Nephron progenitor cell (in vitro differentiated cells): ENCODE measurements around the gene LMBR1.
A peak's percentile ranks its signal among the peaks of the same experiment; 100 is the strongest.

Source experiments
- DNase-seq: peaks from one replicate; pipeline ENCODE4 v3.0.0; 2021
- H3K27ac Mint-ChIP-seq: 2 replicates; pipeline ENCODE4 v1.8.0; 2021; ENCODE audit warnings: mild to moderate bottlenecking, moderate library complexity, mixed read lengths
- H3K27me3 Mint-ChIP-seq: 2 replicates; pipeline ENCODE4 v1.8.0; 2021; ENCODE audit warnings: mild to moderate bottlenecking, low read depth, mixed read lengths; ENCODE audit not compliant: poor library complexity
- H3K36me3 Mint-ChIP-seq: 2 replicates; pipeline ENCODE4 v1.8.0; 2021; ENCODE audit warnings: low read depth, mixed read lengths
- H3K4me1 Mint-ChIP-seq: 2 replicates; pipeline ENCODE4 v1.8.0; 2021; ENCODE audit warnings: mixed read lengths
- H3K4me3 Mint-ChIP-seq: 2 replicates; pipeline ENCODE4 v1.8.0; 2021; ENCODE audit warnings: mild to moderate bottlenecking, moderate library complexity, mixed read lengths
- H3K9me3 Mint-ChIP-seq: 2 replicates; pipeline ENCODE4 v1.8.0; 2021; ENCODE audit warnings: mild to moderate bottlenecking, moderate library complexity, mixed read lengths
- TF ChIP-seq, protein P1 (sequence below): fragments of 200-600 bp; sonication (generic); IDR thresholded peaks from 2 replicates; pipeline ENCODE4 v1.5.0; 2021; ENCODE audit warnings: antibody characterized with exemption

LMBR1 gene

DNA sequence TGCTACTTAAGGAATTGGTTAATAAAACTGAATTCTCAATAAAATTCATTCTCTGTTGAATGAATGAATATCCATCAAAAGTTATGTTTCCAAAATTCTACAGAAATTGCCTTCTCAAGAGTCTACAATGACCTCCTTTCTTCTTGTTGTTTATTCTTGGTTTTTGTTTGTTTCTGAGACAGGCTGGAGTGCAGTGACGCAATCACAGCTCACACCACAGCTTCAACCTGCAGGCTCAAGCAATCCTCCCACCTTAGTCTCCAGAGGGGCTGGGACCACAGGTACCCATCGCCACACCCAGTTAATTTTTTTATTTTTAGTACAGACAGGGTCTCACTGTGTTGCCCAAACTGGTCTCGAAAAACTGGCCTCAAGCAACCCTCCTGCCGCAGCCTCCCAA is 97.6 kb downstream of the LMBR1 start:
- H3K9me3 Mint-ChIP-seq, result no peaks in the 10 kb centered on the region

DNA sequence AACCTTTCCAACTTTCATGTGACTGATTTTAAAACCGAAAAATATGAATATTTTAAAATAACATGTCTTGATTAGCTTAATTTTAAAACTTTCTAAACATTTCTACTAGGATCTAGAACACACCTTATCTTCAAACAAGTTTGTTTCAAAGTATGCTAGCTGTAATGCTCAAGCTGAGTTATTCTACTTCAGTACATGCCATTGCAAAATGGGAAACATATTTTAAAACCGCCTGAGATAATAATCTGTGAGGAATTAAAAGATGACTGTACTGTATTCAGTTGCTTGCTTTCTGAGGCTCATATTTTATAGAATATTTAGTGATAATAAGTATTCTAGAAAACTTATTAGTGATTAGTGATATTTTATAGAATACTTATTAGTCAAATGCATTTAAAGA is 99.6 kb downstream of the LMBR1 start:
- TF ChIP-seq, protein P1, sequence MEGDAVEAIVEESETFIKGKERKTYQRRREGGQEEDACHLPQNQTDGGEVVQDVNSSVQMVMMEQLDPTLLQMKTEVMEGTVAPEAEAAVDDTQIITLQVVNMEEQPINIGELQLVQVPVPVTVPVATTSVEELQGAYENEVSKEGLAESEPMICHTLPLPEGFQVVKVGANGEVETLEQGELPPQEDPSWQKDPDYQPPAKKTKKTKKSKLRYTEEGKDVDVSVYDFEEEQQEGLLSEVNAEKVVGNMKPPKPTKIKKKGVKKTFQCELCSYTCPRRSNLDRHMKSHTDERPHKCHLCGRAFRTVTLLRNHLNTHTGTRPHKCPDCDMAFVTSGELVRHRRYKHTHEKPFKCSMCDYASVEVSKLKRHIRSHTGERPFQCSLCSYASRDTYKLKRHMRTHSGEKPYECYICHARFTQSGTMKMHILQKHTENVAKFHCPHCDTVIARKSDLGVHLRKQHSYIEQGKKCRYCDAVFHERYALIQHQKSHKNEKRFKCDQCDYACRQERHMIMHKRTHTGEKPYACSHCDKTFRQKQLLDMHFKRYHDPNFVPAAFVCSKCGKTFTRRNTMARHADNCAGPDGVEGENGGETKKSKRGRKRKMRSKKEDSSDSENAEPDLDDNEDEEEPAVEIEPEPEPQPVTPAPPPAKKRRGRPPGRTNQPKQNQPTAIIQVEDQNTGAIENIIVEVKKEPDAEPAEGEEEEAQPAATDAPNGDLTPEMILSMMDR, result no peak
- H3K4me3 Mint-ChIP-seq, result no peak overlapping the region
- DNase-seq, result no peak
- H3K4me1 Mint-ChIP-seq, result no peaks in the 10 kb centered on the region
- H3K27me3 Mint-ChIP-seq, result no peaks in the 10 kb centered on the region
- H3K9me3 Mint-ChIP-seq, result no peaks in the 10 kb centered on the region
- H3K36me3 Mint-ChIP-seq, result peaks cover 8% of the 10 kb centered on the region
- no peak overlapping the region for H3K27ac Mint-ChIP-seq

More for the DNA sequence above, 97.6 kb downstream of the LMBR1 start:
- no peak for DNase-seq
- no peaks in the 10 kb centered on the region for H3K27me3 Mint-ChIP-seq
- H3K27ac Mint-ChIP-seq, result peak overlapping the region; percentile 58
- H3K36me3 Mint-ChIP-seq, result peaks cover 16% of the 10 kb centered on the region
- no peak overlapping the region for H3K4me3 Mint-ChIP-seq
- no peaks in the 10 kb centered on the region for H3K4me1 Mint-ChIP-seq
- TF ChIP-seq, protein P1, result no peak

DNA sequence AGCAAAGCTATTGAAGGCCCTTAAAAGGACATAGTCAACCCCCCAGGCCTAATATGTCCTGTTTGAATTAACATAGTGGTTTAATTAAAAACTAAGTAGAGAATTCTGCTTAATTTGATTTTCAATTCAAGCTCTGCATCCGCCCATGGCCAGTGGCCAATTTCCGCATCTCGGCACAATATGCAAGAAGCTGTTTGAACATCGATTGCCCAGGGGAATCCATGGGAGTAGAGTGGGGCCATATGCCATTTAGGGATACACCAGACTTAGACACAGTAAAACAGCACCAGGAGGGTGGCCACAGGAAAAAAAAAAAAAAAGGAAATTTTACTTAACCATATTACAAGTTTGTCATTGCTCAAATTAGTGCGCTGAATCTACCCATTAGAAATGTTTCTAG is 100.4 kb downstream of the LMBR1 start:
- Mint-ChIP-seq H3K27me3 (no peaks in the 10 kb centered on the region), H3K27ac (peak overlapping the region; percentile 52), H3K4me1 (no peaks in the 10 kb centered on the region), H3K36me3 (peaks cover 8% of the 10 kb centered on the region), H3K4me3 (no peak overlapping the region), H3K9me3 (no peaks in the 10 kb centered on the region)
- TF ChIP-seq, protein P1, result no peak
- DNase-seq, result no peak

DNA sequence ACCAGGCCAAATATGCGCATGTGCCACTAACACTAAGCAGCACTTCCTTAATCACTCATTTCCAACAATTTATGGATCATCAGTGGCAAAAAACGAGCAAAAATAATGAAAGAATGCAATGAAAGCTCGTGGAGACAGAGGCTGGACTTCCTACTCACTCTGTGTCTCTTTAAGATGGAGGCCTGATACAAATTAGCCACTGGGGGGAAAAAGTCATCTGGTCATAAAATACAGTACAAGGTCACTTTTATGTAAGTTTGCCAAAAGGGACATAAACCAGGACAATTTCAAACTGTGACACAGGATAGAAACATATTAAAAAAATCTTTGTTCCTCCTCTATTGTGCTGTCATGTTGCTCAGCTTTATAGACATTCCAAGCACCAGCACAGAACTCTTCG is 101.7 kb downstream of the LMBR1 start:
- TF ChIP-seq, protein P1, result no peak
- H3K4me3 Mint-ChIP-seq, result no peak overlapping the region

DNA sequence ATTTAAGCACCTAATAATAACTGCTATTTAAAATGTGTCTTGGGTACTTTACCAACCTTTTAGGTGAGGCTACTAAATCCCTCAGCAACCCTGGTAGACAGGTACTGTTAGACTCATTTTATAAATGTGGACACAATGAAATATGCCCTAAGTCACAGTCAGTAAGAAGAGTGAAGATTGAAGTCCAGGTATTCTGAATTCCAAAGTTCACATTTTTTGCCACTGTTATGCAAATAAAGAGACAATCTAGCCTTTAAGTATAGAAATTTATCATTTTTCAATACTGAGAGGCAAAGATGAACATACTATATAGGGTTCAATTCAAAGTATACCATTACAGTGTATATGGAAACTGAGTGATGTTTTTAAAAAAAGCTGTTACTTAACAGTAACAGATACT is 102.7 kb downstream of the LMBR1 start:
- H3K36me3 Mint-ChIP-seq, result peaks cover 8% of the 10 kb centered on the region
- TF ChIP-seq, protein P1, result no peak
- no peak for DNase-seq
- H3K4me3 Mint-ChIP-seq, result no peak overlapping the region
- H3K27me3 Mint-ChIP-seq, result no peaks in the 10 kb centered on the region
- no peaks in the 10 kb centered on the region for H3K4me1 Mint-ChIP-seq
- no peaks in the 10 kb centered on the region for H3K9me3 Mint-ChIP-seq
- no peak overlapping the region for H3K27ac Mint-ChIP-seq

More for the DNA sequence above, 101.7 kb downstream of the LMBR1 start:
- H3K27ac Mint-ChIP-seq, result no peak overlapping the region
- no peaks in the 10 kb centered on the region for H3K4me1 Mint-ChIP-seq
- DNase-seq, result no peak
- no peaks in the 10 kb centered on the region for H3K27me3 Mint-ChIP-seq
- H3K9me3 Mint-ChIP-seq, result no peaks in the 10 kb centered on the region
- peaks cover 8% of the 10 kb centered on the region for H3K36me3 Mint-ChIP-seq

DNA sequence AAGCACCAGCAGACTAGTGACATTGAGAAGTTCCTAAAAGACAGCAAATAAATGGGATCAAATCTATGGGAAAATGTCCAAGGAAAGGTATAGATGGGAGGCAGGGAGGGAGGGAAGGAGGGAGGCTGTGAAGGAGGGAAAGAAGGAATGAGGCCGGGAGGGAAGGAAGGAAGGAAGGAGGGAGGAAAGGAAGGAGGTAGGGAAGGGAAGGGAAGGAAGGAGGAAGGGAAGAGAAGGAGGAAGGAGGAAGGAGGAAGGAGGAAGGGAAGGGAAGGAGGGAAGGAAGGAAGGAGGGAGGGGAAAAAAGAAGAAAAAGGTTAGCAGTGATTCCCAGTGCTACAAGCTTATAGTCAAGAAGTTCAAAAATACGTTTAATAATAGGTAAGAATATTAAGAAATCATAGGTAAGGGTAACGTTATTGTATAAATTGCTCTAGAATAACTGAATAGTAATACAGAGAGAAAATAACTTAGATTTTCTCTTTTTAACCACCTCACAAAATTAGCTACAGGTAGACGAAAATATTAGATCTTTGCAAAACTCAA is 106.9 kb downstream of the LMBR1 start:
- Mint-ChIP-seq H3K9me3 (no peaks in the 10 kb centered on the region), H3K4me3 (no peak overlapping the region), H3K27ac (no peak overlapping the region), H3K4me1 (no peaks in the 10 kb centered on the region), H3K27me3 (no peaks in the 10 kb centered on the region), H3K36me3 (peaks cover 12% of the 10 kb centered on the region)
- TF ChIP-seq, protein P1, result no peak
- DNase-seq, result no peak
